ENCODE measurements around the gene SYTL1. TPM values are rescaled to one million over a fixed set of nuclear protein-coding genes. Genes with fewer than 3 reads are reported as not detected.
A peak's percentile ranks its signal among the peaks of the same experiment; 100 is the strongest.

SYTL1 gene, protein sequence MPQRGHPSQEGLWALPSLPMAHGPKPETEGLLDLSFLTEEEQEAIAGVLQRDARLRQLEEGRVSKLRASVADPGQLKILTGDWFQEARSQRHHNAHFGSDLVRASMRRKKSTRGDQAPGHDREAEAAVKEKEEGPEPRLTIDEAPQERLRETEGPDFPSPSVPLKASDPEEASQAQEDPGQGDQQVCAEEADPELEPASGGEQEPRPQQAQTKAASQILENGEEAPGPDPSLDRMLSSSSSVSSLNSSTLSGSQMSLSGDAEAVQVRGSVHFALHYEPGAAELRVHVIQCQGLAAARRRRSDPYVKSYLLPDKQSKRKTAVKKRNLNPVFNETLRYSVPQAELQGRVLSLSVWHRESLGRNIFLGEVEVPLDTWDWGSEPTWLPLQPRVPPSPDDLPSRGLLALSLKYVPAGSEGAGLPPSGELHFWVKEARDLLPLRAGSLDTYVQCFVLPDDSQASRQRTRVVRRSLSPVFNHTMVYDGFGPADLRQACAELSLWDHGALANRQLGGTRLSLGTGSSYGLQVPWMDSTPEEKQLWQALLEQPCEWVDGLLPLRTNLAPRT
- 48.5 TPM for total RNA-seq

DNA sequence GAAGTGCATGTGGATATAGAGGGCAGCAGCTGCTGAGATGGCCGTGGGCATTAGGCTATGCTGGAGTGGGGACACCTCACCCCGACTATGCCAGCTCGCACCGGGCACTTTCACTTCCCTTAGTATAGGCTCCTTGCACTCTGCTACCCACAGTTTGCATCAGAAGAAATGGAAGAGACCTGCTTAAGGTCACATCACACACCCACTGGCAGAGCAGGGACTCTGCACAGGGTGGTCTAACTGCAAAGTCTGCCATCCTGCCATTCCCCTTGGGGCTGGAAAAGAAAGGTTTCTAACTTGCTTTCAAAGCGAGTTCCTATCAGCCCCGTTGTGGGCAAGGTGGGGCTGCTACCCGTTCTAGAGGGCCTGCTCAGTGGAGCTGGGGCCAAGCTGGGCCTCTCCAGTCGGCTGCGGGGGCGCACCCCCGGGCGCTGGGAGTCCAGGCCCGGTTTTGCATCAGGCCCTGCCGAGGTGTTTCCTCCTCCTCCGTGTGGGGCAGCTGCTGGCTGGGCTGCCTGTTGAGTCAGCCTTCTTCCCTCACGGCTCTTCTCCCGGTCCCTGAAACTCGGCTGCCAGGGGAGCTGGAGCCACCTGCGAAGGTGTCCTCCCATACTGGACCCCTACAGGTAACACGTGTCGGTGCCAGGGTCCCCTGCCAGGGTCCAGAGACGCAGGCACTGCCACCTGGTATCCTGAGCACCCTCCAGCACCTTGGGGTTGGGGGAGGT is at the start of gene SYTL1:
SYTL1 (plus strand) TSS at position 498 of the 728 bp plus-strand sequence. CDS start 3,313 bp downstream, outside the sequence.
- peak; percentile 50 for DNase-seq (ENCODE audit: low spot score)

DNA sequence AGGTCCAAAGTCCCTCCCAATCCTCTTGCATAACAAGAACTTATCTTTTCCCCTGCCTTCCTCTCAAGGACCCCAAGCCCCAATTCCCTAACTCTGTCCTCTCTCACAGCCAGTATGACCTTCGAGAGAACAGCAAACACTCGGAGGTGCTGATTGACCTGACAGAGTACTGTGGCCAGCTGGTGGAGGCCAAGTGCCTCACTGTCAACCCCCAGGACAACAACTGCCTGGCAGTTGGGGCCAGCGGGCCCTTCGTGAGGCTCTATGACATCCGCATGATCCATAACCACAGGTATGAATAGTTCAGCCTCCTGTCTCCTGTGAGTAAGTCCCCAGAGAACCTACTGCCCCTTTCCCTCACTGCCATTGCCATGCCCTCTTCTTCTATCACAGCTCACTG is 49.7 kb upstream of the SYTL1 start:
- DNase-seq (ENCODE audit: low spot score), result no peak

DNA sequence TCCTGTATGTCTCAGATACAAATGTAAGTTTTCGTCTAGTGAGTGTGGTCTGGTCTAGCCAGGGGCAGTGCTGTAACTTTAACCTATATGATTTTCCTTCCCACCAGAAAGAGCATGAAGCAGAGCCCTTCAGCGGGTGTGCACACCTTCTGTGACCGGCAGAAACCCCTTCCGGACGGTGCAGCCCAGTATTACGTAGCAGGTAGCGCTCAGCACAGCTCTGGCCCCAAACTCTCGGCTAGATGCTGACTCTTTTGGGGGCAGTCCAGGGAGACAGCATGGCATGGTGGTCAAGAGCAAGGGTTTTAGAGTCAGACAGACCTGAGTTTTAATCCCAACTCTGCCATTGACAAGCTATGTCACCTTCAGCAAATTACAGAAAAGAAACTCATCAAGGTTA is 47.9 kb upstream of the SYTL1 start:
- DNase-seq (ENCODE audit: low spot score), result no peak

DNA sequence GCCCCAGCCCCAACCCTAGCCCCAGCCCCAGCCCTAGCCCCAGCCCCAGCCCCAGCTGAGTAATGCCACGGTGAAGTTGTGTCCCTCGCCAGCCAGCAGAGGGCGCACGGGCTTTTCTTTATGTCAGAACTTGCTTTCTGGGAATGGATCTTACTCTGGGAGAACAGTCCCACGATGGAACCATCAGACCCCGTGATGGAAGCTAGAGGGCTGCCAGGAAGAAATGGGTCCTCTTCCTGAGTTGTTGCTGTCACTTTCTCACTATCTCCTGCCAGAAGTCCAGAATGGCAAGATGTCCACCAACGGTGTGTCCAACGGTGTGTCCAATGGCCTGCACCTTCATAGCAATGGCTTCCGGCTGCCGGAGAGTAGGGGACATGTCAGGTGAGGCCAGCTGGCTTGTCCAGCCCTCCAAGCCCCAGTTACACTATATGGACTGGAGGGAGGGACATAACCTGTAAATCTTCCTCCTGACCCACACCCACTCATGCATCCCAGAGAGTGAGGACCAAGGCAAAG is 45.0 kb upstream of the SYTL1 start:
- DNase-seq (ENCODE audit: low spot score), result peak; percentile 53

DNA sequence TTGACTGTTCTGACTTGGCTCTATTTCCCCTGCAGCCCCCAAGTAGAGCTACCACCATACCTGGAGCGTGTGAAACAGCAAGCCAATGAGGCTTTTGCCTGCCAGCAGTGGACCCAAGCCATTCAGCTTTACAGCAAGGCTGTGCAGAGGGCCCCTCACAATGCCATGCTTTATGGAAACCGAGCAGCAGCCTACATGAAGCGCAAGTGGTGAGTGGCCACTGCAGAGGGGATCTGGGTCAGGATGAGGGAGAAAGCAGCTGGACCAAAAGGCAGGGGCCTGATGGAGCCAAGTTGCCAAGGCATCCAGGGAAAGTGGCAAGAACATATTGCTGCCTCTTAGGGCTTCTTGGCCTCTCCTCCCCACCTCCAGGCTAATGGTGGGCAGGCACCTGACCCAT is 43.9 kb upstream of the SYTL1 start:
- DNase-seq (ENCODE audit: low spot score), result no peak

DNA sequence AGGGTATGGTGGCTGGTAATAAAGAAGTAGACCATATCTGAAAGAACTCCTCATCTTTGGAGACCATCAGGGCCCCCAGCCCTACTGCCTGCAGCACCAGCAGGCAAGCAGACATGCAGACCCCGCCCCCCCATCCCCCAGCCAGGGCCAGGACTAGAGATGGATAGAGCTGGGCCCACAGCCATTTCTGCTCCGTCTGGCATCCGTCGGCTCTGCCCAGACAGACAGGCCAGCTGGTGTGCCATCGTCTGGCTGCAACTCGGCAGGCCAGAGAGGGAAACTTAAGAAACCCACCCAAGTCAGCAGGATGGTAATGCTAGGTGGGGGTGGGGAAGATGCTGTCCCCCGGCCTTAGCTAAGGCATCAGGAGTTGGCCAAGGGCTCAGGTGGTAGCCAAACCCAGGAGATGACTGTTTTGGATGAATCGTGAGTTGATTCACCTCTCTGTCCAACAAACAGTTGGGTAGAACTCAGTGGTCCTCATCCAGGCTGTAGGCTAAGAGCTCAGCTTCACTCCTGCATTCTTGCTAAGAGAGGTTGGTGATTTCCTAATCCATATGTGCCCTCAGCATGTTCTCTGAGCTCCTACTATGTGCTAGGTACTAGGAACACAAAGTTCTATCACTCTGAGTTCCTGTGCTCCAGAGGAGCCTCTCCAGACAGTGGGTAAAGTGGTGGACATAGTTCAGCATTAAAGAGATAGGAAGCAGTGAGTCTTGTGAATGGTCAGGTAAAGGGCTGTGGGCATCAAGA is 43.0 kb upstream of the SYTL1 start:
- no peak for DNase-seq (ENCODE audit: low spot score)

DNA sequence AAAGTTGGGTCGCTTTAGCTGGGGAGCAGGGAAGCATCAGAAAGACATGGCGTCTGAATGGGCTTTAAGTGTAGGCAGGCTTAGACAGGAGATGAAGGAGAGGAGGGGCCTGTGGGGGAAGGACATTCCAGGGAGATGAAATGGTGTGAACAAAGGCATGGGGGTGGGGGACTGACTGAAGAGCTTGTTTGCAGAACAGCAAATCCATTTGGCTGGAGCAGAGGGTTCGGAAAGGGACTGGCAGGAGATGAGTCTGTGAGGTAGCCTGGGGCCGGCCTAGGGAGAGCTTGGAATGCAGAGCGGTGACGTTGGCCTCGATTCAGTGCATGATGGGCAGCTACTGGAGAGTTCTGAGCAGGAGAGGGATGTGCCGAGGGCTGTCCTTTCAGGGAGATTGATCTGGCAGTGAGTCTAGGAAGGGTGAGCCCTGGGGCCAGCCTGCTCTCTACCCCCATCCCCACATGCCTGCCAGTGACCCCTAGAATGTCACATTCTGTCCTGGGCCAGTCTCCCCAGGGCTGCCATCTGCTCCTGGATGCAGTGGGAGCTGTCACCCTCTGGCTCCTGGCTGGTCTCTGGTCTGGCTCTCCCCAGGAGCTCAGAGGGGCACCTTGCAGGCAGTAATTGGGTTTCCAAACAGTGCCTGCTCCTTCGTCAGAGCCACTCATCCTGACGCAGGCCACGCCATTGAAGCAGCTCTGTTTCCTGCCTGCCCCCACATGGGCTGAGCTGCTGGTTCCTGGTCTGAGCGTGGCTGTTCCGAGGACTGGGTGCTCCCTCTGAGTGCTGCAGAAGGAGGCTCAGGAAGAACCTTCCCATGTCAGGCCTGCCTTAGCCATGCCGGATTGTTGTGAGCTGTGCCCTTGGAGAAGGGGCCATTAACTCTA is 42.2 kb upstream of the SYTL1 start:
- DNase-seq (ENCODE audit: low spot score), result peak; percentile 65

DNA sequence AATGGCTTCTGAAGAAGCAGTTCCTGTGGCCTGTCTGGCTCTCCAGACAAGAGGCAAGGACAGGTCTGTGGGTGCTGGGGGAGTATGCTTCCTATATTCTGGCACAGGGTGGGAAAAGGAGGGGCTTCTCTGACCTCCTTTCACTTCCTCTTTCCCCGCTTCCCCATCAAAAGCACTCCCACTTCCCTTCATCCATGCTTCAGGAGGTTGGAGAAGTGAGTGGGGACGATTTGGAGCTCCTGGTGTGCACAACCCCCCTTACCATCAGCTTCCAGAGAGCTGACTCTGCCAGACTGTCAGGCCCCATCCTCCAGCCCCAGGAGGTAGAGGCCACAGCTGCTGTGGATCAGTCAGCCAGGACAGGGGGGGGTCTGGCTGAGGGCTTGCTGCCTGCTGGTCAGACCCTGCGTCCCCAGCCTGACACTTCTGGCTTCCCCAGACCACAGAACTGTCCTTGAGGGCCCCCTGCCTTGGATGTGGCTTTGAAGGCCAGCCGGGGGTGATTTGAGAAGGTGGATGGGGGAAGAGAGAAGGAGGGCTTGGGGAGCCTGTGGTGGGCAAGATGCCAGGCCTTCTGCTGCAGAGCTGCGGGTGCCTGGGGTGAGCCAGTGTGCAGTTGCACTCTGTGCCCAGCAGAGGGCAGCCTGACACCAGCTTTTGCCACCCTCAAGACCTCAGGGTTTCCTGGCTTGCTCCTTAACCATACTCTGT is 41.3 kb upstream of the SYTL1 start:
- peak; percentile 82 for DNase-seq (ENCODE audit: low spot score)

DNA sequence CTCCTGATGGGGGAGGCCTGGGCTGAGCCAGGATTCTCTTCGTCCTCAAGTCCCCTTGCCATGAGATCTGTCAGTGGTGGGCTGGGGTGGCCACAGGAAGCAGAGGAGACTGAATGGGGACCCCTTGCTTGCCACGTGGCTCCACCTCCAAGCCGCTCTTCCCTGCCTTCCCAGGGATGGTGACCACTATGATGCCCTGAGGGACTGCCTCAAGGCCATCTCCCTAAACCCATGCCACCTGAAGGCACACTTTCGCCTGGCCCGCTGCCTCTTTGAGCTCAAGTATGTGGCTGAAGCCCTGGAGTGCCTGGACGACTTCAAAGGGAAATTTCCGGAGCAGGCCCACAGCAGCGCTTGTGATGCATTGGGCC is 40.8 kb upstream of the SYTL1 start:
- DNase-seq (ENCODE audit: low spot score), result no peak

DNA sequence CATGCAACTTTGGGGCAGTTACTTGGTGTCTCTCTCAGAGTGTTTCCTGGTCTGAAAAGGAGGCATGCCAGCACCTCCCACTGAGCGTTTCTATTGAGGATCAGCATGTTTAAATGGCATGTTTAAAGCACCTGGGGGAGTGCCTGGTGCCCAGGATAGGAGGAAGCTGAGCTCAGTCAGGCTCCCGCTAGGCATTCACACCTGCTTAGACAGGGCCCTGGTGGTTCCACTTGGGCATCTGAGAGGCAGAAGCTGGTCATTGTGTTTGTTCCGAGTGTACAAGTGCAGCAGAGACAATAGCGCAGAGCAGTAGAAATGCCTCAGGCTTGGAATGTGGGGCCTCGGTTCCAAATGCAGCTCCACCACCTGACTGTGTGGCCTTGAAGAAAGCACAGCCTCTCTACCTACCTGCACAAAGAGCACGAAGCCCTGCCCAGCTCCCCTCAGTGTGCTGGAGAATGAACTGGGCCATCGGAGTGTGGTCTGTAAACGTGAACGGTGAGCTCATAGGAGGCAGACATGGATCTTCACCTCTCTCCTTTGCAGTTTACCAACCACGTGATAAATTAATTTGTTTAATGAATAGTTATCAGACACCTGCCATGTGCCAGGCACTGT is 40.1 kb upstream of the SYTL1 start:
- no peak for DNase-seq (ENCODE audit: low spot score)

DNA sequence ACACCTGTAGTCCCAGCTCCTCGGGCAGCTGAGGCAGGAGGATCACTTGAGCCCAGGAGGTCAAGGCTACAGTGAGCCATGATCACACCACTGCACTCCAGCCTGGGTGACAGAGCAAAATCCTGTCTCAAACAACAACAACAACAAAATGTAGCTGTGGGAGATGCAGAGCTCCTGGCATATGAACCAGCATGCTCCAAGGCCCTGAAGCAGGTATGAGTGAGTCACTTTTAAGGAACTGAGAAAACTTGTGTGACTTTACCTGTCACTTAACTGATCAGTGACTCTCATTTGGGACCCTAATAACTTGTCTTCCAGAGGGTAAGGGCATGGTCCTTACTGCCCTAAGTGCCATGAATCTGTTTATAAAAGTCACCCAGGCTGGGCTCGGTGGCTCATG is 39.2 kb upstream of the SYTL1 start:
- DNase-seq (ENCODE audit: low spot score), result no peak

DNA sequence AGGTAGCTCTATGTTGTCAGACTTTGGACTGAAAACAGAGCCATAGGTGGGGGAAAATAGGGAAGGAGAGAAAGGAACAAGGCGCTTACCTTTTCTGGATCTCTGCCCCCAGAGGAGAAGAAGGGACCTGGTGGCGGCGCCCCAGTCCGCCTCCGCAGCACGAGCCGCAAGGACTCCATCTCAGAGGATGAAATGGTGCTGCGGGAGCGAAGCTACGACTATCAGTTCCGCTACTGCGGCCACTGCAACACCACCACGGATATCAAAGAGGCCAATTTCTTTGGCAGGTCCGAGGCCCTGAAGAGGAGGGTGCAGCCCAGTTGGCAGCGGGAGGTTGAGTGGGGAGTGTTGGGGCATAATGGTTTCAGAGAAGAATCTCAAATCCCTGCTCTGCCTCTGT is 38.3 kb upstream of the SYTL1 start:
- no peak for DNase-seq (ENCODE audit: low spot score)

DNA sequence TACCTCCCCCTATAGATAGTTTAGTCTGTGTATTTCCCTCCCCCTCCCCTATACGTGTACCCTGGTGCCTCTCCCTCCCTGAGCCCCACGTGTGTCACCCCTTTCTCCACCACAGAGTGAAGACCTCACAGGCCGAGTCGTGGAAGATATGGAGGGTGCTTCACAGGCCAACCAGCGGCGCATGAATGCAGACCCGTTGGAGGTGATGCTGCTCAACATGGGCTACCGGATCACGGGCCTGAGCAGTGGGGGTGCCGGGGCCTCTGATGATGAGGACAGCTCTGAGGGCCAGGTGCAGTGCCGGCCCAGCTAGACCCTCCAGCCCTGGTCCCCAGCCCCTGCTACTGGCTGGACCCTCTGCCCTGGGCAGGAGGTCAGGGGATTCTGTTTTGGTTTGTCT is 35.8 kb upstream of the SYTL1 start:
- no peak for DNase-seq (ENCODE audit: low spot score)

DNA sequence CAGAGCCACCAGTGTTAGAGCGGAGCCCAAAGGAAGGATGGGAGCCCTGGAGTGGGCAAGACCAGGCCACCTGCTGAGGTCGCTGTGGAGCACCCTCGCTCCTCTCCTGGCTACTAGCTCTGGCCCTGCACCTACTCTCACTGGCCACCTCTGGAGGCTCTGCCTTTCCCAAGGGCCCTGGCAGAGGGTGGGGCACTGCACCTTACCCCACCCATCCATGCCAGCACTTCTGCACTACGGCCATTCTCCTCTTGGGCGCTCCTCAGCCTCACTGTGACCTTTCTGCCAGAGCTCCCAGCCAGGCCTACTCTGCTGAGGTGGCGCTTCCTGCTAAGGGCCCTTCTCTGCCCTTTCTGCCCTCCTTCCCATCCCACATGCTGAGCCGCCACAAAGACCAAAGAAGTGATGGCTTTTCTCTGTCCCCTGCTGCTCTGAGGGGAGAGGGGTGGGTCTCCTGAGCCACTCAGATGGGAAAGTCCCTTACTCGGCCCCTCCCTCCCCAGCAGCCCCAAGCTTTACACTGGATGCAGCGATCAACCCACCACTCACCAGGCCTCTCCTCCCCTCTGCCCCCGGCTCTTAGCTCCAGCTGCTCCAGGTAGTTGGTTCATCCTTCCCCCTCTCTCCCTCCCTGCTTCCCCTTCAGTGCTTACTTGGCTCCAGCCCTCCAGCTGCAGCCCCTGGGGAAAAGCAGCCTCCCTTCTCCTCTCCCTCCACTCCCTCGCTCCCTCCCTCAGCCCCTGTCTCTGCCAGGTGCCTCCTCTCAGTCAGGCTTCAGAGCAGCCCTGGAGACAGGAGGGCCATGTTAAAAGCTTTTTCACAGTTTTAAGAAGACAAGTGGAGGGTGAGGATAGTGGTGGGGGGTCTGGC is 34.7 kb upstream of the SYTL1 start:
- no peak for DNase-seq (ENCODE audit: low spot score)

DNA sequence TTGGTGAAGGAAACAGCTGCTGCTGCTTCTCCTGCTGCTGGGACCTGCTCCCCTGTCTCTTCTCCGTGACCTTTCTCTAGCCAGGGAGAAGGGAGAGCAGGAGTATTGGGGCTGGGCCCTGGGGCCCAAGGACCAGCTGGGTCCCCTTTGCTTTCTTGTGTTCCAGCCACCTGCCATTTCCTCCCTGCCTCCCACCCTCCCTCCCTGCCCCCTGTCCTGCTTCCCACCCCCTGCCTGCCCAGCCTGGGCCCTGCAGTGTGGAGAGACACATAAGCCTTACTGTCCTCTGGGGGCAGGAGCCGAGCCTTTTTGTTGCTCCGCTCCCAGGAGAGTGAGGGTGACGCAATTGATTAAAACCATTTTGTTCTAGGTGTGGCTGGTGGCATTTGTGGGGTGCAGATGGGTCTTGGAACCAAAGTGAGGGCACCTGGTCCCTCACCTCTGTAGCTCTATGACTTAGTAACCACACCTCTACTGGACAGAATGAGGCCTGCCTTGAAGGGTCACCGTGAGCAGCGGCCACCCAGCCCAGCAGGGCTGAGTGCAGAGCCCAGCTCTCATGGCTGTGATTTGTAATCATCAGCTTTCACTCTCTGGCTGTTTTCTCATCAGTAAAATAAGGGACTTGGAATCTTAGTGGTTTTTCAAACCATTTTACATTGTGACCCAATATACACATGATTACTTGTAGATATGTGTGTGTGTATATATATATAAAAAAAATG is 33.8 kb upstream of the SYTL1 start:
- no peak for DNase-seq (ENCODE audit: low spot score)

DNA sequence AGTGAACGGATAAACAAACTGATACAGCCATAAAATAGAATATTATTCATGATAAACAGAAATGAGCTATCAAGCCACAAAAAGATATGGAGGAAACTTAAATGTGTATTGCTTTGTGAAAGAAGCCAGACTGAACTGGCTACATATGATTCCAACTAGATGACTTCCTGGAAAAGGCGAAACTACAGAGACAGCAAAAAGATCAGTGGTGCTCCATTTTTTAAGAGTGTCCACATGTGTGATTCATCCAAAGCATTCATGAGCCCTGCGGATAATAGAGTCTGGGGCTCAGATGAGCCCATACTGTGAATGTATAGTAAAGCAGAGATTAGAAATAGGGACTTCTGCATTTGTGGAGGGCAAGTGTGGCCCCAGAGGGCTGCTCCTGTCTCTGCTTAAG is 27.7 kb upstream of the SYTL1 start:
- no peak for DNase-seq (ENCODE audit: low spot score)

DNA sequence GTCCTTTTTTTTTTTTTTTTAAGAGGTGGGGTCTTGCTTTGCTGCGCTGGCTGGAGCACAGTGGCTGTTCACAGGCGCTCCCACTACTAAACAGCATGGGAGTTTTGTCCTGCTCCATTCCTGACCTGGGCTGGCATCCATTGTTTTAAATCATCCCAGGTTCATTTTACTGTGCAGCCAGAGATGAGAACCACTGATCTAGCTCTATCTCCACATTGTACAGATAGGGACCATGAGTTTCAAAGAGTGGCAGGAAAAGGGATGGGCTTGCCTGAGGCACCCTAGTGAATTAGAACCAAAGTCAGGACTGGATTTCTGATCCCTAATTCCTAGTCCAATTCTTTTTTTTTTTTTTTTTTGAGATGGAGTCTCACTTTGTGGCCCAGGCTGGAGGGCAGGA is 27.1 kb upstream of the SYTL1 start:
- DNase-seq (ENCODE audit: low spot score), result no peak

DNA sequence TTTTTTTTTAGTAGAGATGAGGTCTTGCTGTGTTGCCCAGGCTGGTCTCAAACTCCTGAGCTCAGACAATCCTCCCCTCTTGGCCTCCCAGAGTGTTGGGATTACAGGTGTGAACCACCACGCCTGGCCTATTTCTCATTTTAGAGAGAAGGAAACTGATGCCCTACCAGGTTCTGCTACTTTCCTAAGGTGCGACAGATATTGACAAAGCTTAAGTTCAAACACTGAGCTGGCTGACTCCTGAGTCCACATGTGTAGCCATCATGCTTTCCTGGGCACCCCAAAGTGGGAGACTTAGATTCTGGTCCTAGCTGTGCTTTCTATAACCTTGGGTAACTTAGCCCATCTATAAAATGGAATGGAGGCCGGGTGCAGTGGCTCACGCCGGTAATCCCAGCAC is 25.0 kb upstream of the SYTL1 start:
- no peak for DNase-seq (ENCODE audit: low spot score)

Data from mucosa of gallbladder (tissue), 1 donor.